SK-N-MC (cell line): Measurements from ENCODE around the gene ISLR.
A peak's percentile ranks its signal among the peaks of the same experiment; 100 is the strongest.

Experiments used
- DNase-seq: peaks from one replicate; pipeline ENCODE4 v3.0.0-alpha.2; 2011; ENCODE audit warnings: low read depth, low spot score
- H3K27ac ChIP-seq: fragments of 200-600 bp; sonication (generic); 2 replicates; pipeline ENCODE4 v1.5.1; 2016; ENCODE audit warnings: mixed run types
- H3K36me3 ChIP-seq: fragments of 200-600 bp; sonication (generic); 2 replicates; pipeline ENCODE4 v1.6.1; 2017; ENCODE audit warnings: antibody characterized with exemption, low read length, mixed read lengths; ENCODE audit not compliant: insufficient read depth
- H3K4me3 ChIP-seq: fragments of 200-600 bp; sonication (generic); 2 replicates; pipeline ENCODE4 v1.5.1; 2016
- H3K9ac ChIP-seq: fragments of 200-600 bp; sonication (generic); 2 replicates; pipeline ENCODE4 v1.8.0; 2017; ENCODE audit warnings: mixed run types, mixed read lengths; ENCODE audit not compliant: insufficient read length
- H3K9me3 ChIP-seq: fragments of 200-600 bp; sonication (generic); 2 replicates; pipeline ENCODE4 v1.6.1; 2017; ENCODE audit warnings: low read depth, mild to moderate bottlenecking, antibody characterized with exemption, low read length, moderate library complexity, mixed read lengths
- EZH2 ChIP-seq: fragments of 200-600 bp; sonication (generic); IDR thresholded peaks from one replicate; pipeline ENCODE4 v1.6.1; 2017; ENCODE audit warnings: antibody characterized with exemption
- FOXP2 ChIP-seq: optimal IDR thresholded peaks from 2 replicates; pipeline ENCODE3; 2011; ENCODE audit warnings: mild to moderate bottlenecking, moderate library complexity; ENCODE audit not compliant: insufficient read depth; ENCODE audit errors: extremely low read length, control extremely low read depth
- POLR2AphosphoS5 ChIP-seq: IDR thresholded peaks from 2 replicates; pipeline ENCODE4 v1.6.1; 2012; ENCODE audit warnings: mild to moderate bottlenecking, low read depth, low read length, borderline replicate concordance

The ISLR gene

DNA sequence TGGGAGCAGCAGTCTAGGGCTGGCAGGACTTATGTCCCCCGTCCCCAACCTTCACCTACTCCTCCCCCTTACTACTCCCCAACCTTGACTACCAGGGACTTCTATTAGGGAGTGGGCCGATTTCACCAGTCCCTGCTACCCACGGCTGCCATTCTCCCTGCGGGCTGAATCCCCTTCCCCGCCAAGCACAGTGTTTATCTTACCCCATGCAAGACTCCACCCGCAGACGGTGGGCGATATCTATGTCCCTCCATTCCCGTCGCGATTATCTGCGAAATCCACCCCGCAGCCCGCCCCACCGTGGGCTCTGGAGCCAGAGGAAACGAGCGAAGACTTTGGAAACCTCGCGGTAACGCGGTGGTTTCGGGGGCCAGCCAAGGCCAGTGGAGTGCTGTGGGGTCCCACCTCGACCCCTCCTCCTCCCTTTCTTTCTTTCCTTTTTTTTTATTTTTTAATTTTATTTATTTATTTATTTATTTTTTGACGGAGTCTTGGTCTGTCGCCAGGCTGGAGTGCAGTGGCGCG lies 38.4 kb upstream of the ISLR start:
- H3K36me3 ChIP-seq: no peaks in the 10 kb centered on the region
- no peak overlapping the region for H3K9ac ChIP-seq
- DNase-seq: no peak
- H3K4me3 ChIP-seq: no peak overlapping the region
- no peak overlapping the region for H3K27ac ChIP-seq
- H3K9me3 ChIP-seq: no peaks in the 10 kb centered on the region
- TF ChIP-seq POLR2AphosphoS5 (no peak), FOXP2 (no peak), EZH2 (no peak)

DNA sequence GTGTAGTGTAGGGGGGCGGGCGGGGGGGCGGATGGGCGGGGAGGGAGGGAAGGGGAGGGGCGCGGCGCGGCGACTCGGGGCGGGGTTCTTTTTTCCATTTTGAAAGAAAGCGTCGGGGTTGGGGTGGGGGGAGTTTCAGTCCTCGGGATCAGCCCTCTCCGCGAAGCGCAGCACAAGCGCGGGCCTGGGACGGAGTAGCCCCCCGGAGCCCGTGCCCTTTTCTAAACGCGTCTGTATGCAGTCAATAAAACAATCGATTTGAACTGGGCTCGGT lies 37.0 kb upstream of the ISLR start:
- Histone ChIP-seq H3K9me3 (no peaks in the 10 kb centered on the region), H3K4me3 (peak overlapping the region; percentile 80), H3K9ac (peak overlapping the region; percentile 72), H3K27ac (no peak overlapping the region), H3K36me3 (no peaks in the 10 kb centered on the region)
- TF ChIP-seq FOXP2: no peak
- no peak for TF ChIP-seq EZH2
- TF ChIP-seq POLR2AphosphoS5: no peak; the same call in 1 of the 2 replicates
- no peak for DNase-seq

DNA sequence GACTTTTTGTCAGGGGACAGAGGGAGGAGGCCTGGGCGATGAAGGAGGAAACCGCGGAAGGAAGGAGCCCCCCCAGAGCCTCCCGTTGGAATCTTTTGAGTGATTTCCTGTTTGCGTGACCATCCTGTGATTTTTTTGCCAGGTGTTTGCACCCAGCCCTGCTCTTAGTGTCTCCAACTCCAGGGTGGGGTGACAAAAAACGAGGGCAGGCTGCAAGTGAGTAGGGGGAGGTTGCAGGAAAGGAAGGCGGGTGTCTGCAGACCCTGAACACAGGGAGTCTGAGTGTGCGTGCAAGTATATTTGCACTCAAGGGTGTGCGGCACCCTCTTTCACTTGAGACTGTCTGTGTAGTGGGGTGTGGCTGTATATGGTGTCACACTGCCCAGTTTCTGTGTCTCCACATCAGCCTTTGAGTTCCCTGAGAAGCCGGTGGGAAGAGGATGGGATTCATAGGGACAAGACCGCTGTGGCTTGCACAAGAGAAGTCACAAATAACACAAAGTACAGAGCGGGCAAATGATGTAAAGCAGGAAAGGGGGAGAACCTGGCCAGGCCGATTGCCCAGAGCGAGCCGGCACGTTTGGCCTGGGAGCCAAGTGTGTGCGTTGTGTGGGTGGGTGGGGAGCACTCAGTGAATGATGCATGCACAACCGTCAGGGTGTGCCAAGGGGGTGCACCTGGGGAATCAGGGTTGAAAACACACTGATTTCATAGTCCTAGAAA lies 36.5 kb upstream of the ISLR start:
- DNase-seq: no peak

DNA sequence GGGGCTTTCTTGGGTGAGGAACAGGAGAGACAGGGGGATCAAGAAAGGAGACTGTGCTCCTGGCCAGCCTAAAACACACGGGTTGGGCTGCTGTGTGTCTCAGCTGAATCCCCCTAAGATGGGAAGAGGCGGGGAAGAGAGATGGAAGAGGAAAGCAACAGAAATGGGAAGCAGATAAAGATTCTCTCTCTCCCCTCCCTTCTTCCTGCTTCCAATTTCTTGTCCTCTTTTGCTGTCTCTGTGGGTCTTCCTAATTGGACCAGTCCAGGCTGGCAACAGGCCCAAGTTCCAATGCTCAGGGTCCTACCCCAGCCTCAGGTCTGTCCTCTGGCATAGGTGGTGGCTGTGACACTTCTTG lies 36.0 kb upstream of the ISLR start:
- TF ChIP-seq EZH2 (no peak), FOXP2 (no peak), POLR2AphosphoS5 (no peak)
- no peak for DNase-seq
- no peak overlapping the region for H3K4me3 ChIP-seq
- no peaks in the 10 kb centered on the region for H3K36me3 ChIP-seq
- no peak overlapping the region for H3K27ac ChIP-seq
- no peak overlapping the region for H3K9ac ChIP-seq
- H3K9me3 ChIP-seq: no peaks in the 10 kb centered on the region

More for the DNA sequence above, 36.5 kb upstream of the ISLR start:
- no peak for TF ChIP-seq FOXP2
- H3K9ac ChIP-seq: peak overlapping the region; percentile 72
- H3K9me3 ChIP-seq: no peaks in the 10 kb centered on the region
- H3K4me3 ChIP-seq: peak overlapping the region; percentile 80
- no peaks in the 10 kb centered on the region for H3K36me3 ChIP-seq
- H3K27ac ChIP-seq: no peak overlapping the region

DNA sequence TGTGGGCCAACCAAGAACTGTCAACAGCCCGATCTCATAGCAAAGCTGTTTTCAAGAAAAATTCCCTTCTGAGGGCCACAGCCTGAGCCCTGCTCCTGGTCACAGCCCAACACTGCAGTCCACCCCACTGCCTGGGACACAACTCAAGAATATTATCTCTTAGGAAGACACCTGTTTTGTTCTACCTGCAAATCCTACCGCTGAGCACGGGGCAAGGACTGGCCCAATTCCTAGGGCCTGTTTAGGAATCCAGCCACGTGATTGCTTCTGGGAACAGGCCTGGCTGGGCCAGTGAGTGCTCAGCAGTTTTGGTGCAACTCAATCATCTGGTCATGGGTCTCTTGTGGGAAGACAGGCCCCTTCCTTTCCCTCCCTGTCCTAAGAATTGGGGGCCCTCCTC lies 34.9 kb upstream of the ISLR start:
- Histone ChIP-seq H3K9me3 (no peaks in the 10 kb centered on the region), H3K4me3 (no peak overlapping the region), H3K36me3 (no peaks in the 10 kb centered on the region), H3K9ac (no peak overlapping the region), H3K27ac (no peak overlapping the region)
- no peak for DNase-seq
- no peak for TF ChIP-seq FOXP2

DNA sequence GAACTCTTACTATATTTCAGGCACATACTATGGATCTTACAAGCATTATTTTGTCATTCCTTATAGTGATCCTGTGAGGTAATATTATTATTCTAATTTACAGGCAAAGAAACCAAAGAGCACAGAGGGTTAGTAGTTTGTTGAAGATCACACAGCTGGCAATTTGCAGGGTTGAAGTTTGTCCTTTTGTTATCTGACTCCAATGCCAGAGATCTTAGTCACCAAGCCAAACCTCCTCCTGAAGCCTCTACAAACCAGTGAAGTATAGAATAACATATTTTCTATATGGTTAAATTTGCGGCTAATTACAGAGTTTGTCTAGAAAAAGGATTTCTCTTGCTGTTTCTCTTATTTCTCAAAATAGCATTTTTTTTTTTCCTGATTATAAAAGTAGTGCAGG lies 31.9 kb upstream of the ISLR start:
- no peak overlapping the region for H3K4me3 ChIP-seq
- H3K9me3 ChIP-seq: no peaks in the 10 kb centered on the region
- H3K36me3 ChIP-seq: no peaks in the 10 kb centered on the region
- DNase-seq: no peak
- H3K9ac ChIP-seq: no peak overlapping the region
- no peak for TF ChIP-seq EZH2
- TF ChIP-seq FOXP2: no peak
- TF ChIP-seq POLR2AphosphoS5: no peak
- H3K27ac ChIP-seq: no peak overlapping the region

DNA sequence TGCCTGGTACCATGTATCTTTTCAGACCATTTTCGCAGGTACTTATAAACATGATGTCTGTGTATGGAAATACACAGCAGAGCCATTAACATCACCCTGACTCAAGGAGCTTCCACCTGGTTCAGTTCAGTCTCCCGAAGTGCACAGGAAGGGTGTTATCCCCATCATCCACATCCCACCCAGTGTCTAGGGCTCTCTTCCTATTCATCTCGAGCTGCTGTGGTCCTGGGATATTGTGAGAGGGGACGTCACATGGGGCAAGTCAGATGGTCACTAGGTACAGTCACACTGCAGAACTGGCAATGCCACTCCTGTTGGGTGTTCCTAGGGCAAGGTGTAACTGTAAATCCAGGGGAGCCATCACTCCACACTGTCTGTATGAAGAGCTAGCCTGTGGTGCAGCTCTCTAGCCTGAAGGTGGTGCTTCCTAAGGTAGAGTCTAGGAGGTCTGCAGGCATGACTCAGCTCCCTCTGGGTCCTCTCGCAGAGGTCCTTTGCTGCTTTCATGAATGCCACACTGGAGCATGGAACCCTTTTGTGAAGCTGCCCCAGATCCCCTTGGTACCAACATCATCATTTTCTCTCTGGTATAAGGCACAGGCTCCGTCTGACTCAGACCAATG lies 29.2 kb upstream of the ISLR start:
- Histone ChIP-seq H3K27ac (no peak overlapping the region), H3K4me3 (no peak overlapping the region), H3K9me3 (no peaks in the 10 kb centered on the region), H3K9ac (no peak overlapping the region), H3K36me3 (no peaks in the 10 kb centered on the region)
- TF ChIP-seq FOXP2: no peak
- TF ChIP-seq EZH2: no peak
- TF ChIP-seq POLR2AphosphoS5: no peak
- no peak for DNase-seq

DNA sequence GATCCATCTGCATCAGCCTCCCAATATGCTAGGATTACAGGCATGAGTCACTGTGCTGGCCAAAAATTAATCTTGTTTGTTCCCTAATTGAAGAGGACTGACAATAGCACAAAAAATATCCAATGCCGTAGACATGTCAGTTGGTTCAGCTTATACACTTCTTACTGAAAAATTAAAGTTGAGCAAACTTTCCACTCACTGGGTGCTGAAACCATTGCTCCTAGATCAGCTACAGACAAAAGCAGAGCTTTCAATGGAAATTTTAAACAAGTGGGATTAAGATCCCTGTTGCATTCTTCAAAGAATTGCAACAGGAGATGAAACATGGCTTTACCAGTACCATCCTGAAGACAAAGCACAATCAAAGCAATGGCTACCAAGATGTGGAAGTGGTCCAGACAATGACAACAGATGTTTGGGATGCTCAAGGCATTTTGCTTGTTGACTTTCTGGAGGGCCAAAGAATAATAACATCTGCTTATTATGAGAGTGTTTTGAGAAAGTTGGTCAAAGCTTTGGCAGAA lies 27.2 kb upstream of the ISLR start:
- Histone ChIP-seq H3K9ac (no peak overlapping the region), H3K27ac (no peak overlapping the region), H3K4me3 (no peak overlapping the region), H3K36me3 (no peaks in the 10 kb centered on the region), H3K9me3 (no peaks in the 10 kb centered on the region)
- DNase-seq: no peak
- TF ChIP-seq EZH2: no peak
- TF ChIP-seq POLR2AphosphoS5: no peak
- TF ChIP-seq FOXP2: no peak

DNA sequence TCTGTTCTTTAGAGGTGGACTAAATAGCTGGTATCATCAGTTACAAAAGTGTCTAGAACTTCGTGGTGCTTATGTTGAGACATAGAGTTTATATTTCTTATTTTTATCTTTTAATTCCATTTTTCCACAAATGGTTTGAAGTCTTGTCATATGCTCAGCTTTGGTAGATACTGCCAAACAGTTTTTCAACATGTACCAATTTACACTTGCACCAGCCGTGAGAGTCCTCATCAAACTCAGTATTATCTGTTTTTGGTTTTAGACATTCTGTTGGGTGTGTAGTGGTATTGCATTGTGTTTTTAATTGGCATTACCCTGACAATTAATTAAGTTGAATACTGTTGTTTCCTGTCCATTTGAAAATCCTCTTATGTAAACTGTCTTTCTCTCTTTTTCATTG lies 26.5 kb upstream of the ISLR start:
- Histone ChIP-seq H3K9me3 (no peaks in the 10 kb centered on the region), H3K9ac (no peak overlapping the region), H3K27ac (no peak overlapping the region), H3K36me3 (no peaks in the 10 kb centered on the region), H3K4me3 (no peak overlapping the region)
- DNase-seq: no peak
- TF ChIP-seq POLR2AphosphoS5 (no peak), FOXP2 (no peak), EZH2 (no peak)
